ENCODE results near the gene KIRREL3.

The KIRREL3 gene

GRCh38 chr11:126884192-126884591, 116.4 kb downstream of the KIRREL3 start:
- no peak for DNase-seq (ENCODE audit: insufficient read length, low spot score)
- FAIRE-seq = no peak

GRCh38 chr11:126880872-126881271, 119.7 kb downstream of the KIRREL3 start:
- no peak for DNase-seq (ENCODE audit: insufficient read length, low spot score)
- no peak for FAIRE-seq

- DNase-seq (ENCODE audit: insufficient read length, low spot score) = no peak
- no peak for FAIRE-seq
Observed at GRCh38 chr11:126879516-126879915, 121.1 kb downstream of the KIRREL3 start.

- no peak for FAIRE-seq
- DNase-seq (ENCODE audit: insufficient read length, low spot score) = no peak
Observed at GRCh38 chr11:126878913-126879482, 121.6 kb downstream of the KIRREL3 start.

GRCh38 chr11:126874831-126875230, 125.7 kb downstream of the KIRREL3 start:
- no peak for DNase-seq (ENCODE audit: insufficient read length, low spot score)

GRCh38 chr11:126874276-126874675, 126.3 kb downstream of the KIRREL3 start:
- DNase-seq (ENCODE audit: insufficient read length, low spot score) = no peak
- no peak for FAIRE-seq

More at GRCh38 chr11:126874831-126875230, 125.7 kb downstream of the KIRREL3 start:
- FAIRE-seq = no peak

GRCh38 chr11:126871792-126872191, 128.8 kb downstream of the KIRREL3 start:
- FAIRE-seq = no peak
- no peak for DNase-seq (ENCODE audit: insufficient read length, low spot score)

GRCh38 chr11:126870021-126870420, 130.5 kb downstream of the KIRREL3 start:
- DNase-seq (ENCODE audit: insufficient read length, low spot score) (peak; percentile 9), FAIRE-seq (no peak)

GRCh38 chr11:126868741-126869140, 131.8 kb downstream of the KIRREL3 start:
- DNase-seq (ENCODE audit: insufficient read length, low spot score) (no peak), FAIRE-seq (no peak)

- no peak for FAIRE-seq
- DNase-seq (ENCODE audit: insufficient read length, low spot score) = no peak
Observed at GRCh38 chr11:126864934-126865333, 135.6 kb downstream of the KIRREL3 start.

GRCh38 chr11:126863294-126863997, 137.1 kb downstream of the KIRREL3 start:
- FAIRE-seq = peak; percentile 52

GRCh38 chr11:126862664-126863243, 137.8 kb downstream of the KIRREL3 start:
- FAIRE-seq = no peak
- no peak for DNase-seq (ENCODE audit: insufficient read length, low spot score)

More at GRCh38 chr11:126863294-126863997, 137.1 kb downstream of the KIRREL3 start:
- DNase-seq (ENCODE audit: insufficient read length, low spot score) = no peak

- no peak for FAIRE-seq
- DNase-seq (ENCODE audit: insufficient read length, low spot score) = no peak
Observed at GRCh38 chr11:126861796-126862459, 138.6 kb downstream of the KIRREL3 start.

- FAIRE-seq (no peak), DNase-seq (ENCODE audit: insufficient read length, low spot score) (no peak)
Observed at GRCh38 chr11:126857860-126858808, 142.4 kb downstream of the KIRREL3 start.

- no peak for DNase-seq (ENCODE audit: insufficient read length, low spot score)
- no peak for FAIRE-seq
Observed at GRCh38 chr11:126855536-126855935, 145.0 kb downstream of the KIRREL3 start.

- no peak for FAIRE-seq
Observed at GRCh38 chr11:126853732-126854131, 146.8 kb downstream of the KIRREL3 start.

GRCh38 chr11:126844789-126845188, 155.8 kb downstream of the KIRREL3 start:
- FAIRE-seq (no peak), DNase-seq (ENCODE audit: insufficient read length, low spot score) (no peak)

More at GRCh38 chr11:126853732-126854131, 146.8 kb downstream of the KIRREL3 start:
- no peak for DNase-seq (ENCODE audit: insufficient read length, low spot score)

- FAIRE-seq (no peak), DNase-seq (ENCODE audit: insufficient read length, low spot score) (no peak)
Observed at GRCh38 chr11:126843096-126843495, 157.5 kb downstream of the KIRREL3 start.

GRCh38 chr11:126841999-126842398, 158.6 kb downstream of the KIRREL3 start:
- FAIRE-seq (no peak), DNase-seq (ENCODE audit: insufficient read length, low spot score) (no peak)

GRCh38 chr11:126840975-126841374, 159.6 kb downstream of the KIRREL3 start:
- FAIRE-seq (no peak), DNase-seq (ENCODE audit: insufficient read length, low spot score) (no peak)

Measured in HTR-8/SVneo (cell line).